ENCODE measurements around the gene ZNF701.

DNA sequence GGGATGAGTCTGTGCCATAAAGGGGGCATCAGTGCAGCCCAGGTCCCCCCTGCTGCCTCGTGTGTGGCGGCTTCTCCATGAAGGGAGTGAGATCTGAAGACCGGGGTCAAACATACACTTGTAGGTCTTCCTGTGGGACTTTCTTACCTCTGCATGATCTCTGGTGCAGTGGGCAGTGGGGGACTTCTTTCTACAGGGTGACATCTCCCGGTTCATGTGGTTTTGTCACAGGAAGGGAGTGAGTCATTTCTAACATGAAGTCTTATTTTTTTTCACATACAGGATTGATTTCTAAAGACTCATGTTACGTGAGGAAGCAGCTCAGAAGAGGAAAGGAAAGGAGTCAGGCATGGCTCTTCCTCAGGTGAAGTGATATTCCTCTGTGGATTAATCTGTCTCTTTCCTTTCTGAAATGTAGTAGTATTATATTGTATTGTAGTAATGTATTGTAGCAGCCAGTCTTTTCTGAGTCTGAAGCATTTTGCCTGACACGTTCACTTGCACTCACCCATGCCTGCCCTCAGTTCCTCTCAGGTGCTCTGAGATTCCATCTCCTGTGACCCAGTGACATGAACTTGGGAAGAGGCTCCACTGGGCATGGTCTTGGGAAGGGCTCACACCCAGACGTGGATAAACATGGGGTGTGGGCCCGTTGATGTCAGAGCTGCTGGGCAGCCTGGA lies 27.0 kb upstream of the ZNF701 start:
- TF ChIP-seq, protein P1, sequence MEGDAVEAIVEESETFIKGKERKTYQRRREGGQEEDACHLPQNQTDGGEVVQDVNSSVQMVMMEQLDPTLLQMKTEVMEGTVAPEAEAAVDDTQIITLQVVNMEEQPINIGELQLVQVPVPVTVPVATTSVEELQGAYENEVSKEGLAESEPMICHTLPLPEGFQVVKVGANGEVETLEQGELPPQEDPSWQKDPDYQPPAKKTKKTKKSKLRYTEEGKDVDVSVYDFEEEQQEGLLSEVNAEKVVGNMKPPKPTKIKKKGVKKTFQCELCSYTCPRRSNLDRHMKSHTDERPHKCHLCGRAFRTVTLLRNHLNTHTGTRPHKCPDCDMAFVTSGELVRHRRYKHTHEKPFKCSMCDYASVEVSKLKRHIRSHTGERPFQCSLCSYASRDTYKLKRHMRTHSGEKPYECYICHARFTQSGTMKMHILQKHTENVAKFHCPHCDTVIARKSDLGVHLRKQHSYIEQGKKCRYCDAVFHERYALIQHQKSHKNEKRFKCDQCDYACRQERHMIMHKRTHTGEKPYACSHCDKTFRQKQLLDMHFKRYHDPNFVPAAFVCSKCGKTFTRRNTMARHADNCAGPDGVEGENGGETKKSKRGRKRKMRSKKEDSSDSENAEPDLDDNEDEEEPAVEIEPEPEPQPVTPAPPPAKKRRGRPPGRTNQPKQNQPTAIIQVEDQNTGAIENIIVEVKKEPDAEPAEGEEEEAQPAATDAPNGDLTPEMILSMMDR (IDR thresholded peaks at IDR 0.05): no peak
- TF ChIP-seq POLR2A (IDR thresholded peaks at IDR 0.05): no peak
